GM18873 (cell line): ENCODE measurements around the gene BOC.

Experiments
- ATAC-seq: cut with Tn5 transposase; IDR thresholded peaks from one replicate; pipeline ENCODE4 v1.9.1; 2021; ENCODE audit warnings: mild to moderate bottlenecking, moderate library complexity, moderate number of reproducible peaks; ENCODE audit not compliant: unreplicated experiment, low FRiP score

Gene BOC

DNA sequence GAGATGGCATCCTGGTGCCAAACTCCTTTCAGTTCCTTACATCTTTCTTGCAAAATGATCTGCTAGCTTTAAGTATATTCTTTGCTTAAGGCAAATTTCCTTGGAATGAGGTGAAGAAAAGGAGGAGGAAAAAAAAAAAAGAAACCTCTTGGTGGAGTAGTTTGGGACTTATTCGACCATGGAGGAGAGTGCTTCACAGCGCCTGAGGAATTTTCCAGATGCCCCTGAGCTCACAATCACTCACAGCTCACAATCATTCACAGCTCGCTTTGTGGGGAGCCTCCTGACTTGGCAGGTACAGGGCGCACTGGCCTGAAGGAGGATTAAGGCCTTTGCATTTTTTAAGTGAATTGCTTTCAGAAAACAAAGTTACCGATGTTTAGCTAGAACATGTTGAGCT, 53.9 kb downstream of the BOC start:
- ATAC-seq: no peak

DNA sequence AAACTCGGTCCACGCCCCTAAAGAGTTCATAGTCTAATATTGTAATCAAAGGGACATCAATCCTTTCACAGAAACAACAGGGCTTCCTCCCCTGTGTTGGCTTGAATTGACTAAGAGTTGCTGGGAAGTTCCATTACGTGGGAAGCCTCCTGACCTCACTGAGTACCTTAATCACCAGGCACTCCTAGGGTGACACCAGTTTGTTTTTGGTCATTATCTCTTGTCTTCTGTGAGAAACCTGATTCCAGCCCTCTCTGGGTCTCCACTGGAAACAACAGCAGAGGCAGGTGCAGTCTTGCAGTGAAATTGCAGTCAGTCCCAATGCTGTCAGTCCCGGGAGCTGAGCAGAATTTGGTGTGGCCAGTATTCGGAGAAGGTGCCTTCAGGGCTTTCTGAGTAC, 55.4 kb downstream of the BOC start:
- no peak for ATAC-seq

DNA sequence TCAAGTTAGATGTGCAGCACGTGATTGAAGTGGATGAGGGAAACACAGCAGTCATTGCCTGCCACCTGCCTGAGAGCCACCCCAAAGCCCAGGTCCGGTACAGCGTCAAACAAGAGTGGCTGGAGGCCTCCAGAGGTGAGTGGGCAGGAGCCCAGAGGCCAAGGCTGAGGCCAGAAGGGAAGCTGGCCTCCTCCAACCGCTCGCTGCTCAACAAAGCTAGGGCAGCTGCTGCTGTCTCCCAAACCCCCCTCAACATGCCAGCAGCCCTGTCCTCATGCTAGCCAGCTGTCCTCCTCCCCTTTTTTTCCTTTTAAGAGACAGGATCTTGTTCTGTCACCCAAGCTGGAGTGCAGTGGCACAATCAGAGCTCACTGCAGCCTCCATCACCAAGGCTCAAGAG, 57.0 kb downstream of the BOC start:
- no peak for ATAC-seq

DNA sequence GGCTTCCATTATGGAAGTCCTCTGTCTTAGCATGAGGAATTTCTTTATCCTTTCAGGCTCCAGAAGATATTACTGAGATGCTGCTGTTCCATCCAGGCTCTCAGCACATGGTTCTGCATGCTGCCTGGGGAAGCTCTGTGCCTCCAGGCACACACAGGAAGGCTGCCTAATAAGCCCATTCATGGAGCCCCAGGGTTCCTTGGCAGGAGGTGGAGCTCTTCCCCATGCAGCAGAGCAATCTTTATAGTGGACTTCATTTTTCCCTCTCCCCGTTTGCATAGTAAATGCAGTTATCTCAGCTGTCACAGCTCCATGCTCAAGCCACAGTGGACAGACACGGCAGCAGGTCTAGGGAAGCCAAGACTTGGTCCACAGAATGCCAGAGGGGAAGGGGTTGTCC, 57.6 kb downstream of the BOC start:
- ATAC-seq: no peak

DNA sequence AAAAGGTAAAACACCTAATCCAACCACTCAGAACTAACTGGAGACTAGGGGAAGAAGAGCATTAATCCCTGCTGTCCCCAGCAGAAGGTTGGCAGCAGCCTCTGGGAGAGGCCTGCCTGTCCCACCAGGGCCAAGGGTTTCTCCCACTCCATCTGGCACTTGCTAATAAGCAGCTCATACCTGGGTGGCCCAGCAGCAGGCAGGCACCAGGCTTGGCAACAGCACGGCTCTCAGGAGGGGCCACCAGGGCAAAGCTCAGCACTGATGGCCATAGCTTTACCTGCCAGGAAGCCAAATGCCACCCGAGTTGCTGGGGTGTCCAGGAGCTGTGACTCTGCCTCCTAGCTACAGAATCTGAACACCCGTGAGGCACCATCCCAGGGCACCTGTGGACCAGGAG, 58.3 kb downstream of the BOC start:
- no peak for ATAC-seq

DNA sequence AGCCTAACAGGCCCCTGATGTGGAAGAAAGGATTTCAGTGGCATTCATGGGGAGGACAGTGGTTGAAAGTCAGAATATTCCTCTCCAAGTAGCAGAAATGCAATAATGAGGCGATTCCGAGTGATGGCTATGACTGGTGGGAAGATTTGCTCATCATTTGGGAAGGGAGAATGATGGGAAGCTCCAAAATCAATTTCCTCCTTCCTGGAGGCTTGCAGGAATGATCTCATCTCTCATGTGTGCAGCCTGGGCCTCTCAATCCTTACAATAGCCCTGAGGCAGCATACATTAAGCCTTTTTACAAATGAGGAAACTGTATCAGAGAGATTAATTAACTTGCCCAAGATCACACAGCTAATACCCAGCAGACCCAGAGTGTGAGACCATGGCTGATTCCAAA, 58.7 kb downstream of the BOC start:
- no peak for ATAC-seq

DNA sequence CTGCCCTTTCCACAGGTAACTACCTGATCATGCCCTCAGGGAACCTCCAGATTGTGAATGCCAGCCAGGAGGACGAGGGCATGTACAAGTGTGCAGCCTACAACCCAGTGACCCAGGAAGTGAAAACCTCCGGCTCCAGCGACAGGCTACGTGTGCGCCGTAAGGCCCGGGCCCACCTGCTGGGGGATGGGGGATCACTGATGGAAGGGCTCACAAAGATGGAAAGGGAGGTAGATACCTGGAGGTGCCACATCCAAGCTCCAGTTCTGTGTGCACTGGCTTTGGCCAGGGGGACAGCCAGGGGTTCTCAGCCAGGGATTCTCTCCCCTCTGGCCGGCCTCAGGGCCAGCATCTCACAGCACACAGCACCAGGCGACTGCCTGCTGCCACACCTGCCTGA, 59.4 kb downstream of the BOC start:
- no peak for ATAC-seq

DNA sequence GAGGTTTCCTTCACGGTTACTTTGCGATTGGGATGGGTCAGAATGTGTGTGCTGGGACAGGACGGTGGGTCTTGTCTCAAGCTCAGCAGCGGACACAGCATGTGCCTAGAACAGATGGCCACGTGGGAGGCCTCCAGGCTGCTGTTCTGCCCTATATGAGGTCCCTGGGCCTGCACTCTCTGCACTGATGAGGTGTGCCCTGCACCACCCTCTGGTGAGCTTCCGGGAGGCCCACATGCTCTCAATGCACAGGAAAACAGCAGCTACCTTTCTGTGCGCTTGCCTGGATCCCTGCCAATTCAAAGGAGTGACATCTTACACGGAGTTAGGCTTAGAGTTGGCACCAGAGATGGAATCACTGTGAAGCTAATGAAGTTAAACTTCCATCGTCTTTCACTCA, 59.8 kb downstream of the BOC start:
- ATAC-seq: no peak

DNA sequence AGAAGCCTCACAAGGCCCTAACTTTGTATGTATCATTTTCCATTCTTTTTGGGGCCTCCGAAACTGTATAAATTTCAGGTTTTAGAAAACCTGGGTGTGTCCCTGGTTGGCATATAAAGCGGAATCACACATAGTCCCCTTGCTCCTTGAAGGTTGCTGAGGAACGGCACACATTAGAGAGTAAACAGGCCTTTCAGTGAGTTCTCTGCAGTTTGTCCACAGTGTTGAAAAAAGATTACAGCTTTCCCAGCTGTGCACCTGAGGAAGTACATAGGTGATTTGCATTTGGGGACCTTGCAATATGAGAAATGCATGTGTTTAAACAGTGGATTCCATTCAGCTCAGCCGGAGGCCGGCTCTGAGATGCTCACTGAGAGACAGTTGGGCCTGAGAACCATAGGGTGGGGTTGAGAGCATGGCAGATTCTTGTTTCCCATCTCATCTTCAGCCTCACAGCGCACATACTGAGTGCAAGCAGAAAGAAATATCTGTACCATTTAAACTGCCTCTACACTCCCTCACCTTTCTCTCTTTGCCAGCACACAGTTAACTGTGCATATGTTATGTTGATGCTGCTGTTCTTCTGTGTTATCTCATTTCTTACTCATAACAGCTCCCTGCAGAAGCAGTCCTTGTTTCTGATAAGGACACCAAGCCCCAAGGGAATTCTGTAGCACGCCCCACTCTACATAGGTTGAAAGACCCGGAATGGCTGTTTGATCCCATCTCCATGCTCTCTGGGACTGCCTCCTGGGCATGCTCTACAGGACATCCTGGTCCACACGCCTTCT, 60.4 kb downstream of the BOC start:
- ATAC-seq: no peak

DNA sequence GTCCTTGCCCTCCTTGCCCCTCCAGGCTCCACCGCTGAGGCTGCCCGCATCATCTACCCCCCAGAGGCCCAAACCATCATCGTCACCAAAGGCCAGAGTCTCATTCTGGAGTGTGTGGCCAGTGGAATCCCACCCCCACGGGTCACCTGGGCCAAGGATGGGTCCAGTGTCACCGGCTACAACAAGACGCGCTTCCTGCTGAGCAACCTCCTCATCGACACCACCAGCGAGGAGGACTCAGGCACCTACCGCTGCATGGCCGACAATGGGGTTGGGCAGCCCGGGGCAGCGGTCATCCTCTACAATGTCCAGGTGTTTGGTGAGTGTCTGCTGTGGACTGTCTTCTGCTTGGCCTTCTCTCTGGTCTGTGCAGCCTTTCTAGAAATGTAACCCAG, 61.0 kb downstream of the BOC start:
- no peak for ATAC-seq

DNA sequence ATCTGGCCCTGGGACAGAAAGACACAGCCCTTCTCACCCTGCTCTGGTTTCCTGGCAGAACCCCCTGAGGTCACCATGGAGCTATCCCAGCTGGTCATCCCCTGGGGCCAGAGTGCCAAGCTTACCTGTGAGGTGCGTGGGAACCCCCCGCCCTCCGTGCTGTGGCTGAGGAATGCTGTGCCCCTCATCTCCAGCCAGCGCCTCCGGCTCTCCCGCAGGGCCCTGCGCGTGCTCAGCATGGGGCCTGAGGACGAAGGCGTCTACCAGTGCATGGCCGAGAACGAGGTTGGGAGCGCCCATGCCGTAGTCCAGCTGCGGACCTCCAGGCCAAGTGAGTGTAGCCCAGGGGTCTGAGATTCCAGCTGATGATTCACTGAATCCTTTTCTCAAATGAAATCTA, 61.7 kb downstream of the BOC start:
- no peak for ATAC-seq

DNA sequence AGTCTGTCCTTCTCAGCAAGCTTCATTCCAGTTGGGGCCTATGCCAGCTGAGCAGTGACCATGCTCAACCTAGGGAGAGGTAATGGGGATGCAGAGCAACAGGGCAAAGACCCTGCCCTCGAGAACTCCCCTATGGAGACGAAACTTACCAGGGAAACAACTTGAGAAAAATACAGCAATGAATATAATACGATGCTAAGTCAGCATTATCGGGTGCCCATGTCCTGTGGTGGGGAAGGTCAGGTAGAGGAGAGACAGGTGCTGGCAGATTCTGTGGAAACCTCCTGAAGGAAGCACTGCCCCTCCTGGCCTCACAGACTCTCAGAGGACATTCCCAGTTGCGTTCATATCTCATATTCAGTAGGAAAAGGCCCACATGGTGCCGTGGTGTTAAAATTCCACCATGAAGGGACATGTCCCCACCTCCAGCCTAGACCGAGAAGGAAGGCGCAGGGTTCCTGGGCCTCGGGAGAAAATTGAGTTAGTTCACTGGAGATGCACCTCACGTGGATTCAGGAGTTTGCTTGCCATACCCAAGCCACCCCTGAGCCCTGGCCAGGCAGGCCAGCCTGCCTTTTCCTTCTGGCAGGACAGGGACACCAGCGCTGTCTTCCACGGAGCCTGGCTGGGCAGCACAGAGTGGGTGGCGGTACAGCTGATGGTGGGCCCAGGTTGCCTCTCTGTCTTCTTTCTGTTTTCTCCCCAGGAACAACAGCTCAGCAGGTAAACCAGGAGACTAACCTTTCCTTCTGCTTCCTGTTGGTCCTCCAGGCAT, 62.4 kb downstream of the BOC start:
- ATAC-seq: no peak

DNA sequence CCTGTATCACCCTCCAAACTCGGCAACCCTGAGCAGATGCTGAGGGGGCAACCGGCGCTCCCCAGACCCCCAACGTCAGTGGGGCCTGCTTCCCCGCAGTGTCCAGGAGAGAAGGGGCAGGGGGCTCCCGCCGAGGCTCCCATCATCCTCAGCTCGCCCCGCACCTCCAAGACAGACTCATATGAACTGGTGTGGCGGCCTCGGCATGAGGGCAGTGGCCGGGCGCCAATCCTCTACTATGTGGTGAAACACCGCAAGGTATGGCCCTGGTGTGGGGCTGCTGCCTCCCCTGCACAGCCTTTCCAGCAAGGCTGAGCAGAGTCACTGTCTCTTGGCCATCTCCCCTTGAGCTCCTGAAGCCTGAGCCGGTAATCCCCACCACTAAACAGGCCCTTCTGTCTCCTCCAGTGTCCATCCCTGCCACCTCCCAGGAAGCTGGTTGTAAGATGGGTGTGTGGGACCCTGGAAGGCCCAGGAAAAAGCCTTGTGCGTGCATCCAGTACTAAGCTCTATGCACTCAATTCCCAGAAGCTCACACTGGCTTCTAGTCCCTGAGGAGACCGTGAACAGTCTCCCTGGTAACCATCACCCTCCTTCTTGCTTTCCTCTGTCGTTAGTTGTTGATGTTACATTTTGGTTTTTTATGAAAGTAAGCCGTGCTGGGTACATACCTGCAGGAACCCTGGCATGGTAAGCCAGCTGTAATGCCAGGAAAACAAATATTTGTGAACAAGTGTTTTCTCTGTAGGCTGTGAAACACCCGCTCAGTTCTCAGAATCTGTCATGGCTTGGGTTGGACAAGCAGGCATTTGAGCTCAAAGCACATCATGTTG, 63.3 kb downstream of the BOC start:
- no peak for ATAC-seq

DNA sequence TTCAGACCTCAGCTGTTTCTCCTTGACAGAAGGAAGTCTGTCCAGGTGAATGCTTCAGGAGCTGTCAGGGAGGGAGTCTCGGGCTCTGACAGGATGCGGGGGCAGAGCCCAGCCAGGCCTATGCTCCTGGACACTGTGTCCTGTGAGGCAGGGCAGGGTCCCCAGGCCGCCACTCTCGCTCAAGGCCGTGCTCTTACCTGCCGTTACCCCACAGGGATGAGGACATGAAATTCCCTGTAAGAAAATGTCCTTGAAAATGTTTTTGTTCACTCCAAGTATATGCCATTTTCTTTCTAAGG, 63.9 kb downstream of the BOC start:
- no peak for ATAC-seq

DNA sequence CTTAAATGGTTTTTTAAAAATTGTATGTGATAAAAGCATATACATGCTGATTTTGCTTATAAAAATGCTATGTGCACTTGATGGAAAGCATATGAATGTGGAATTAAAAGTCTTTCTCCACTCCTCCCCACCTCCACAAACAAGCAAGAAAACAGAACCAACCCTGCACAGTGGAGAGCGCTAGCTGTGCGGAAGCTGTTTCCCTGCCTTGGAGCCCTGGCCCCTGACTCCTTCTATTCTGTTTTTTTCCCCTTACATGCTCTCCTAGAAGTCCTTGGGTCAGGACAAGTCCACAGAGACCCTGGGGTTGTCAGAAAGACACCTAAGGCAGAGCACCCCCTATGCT, 64.2 kb downstream of the BOC start:
- no peak for ATAC-seq

DNA sequence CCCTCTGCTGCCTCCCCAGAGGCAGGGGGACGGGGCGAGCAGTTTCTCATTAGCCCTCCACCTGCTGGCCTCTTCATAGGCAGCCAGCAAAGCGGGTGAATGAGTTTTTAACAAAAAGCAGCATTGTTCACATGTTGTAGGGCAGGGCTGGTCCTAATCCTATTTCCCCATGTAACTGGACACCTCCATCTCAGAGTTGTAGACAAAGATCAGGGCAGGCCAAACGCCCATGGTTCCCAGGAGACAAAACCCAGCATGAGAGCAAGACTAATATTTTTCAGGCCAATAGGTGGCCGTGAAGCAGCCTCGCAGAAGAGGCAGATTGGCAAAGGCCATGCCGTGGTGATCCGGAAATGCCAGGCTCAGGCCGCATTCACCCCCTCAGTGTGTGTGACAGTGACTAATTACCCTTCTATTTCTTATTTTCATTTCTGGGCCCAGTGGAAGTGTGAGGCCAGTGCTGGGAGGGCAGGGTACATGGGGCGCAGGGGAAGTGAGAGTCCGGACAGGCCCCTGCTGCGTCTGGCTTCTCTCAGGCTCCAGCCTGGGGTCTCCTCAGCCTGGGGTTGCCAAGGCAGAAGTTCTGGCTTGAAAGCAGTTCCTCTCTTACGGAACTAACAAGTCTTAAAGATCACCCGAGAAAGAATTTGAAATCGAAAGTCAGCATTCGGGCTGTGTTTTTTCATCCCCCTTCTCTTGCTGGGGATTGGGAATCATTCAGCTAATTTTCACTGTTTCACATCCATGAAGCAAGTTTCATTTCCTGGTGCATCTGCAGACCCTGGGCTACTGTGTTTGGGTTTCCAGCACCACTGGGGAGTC, 64.8 kb downstream of the BOC start:
- ATAC-seq: peak; percentile 71

DNA sequence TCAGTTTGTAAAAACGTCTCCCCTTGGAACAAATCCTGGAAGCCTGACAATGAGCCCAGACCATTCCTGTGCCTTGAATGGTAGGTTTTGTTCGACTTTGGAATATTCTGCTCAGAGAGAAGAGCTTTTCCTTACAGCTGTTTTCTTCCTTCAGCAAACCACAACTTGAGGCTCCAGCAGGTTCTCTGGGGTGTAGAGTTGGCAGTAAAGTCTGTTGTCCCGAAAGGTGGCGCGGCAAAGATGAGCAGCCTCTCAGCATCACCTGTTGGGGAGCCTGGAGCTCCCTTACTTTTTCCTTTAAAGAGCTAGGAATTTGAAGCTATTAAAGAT, 65.4 kb downstream of the BOC start:
- ATAC-seq: no peak

DNA sequence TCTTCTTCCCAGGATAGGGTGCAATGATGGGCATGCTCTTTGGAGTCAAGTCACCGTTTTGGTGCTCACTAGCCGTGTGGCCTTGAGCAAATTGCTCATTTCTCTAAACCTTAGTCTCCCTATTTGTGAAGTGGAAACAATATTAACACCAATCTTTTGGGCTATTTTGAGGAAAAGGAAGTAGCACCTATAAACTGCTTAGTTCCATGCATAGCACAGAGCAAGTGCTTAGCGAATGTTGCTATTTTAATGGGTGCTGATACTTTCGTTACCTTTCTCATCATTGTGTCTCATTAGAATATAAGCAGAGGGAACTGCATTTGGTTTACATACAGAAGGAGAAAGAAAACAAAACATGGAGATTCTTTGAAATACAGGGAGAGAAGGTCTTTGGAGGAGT, 66.1 kb downstream of the BOC start:
- ATAC-seq: no peak

DNA sequence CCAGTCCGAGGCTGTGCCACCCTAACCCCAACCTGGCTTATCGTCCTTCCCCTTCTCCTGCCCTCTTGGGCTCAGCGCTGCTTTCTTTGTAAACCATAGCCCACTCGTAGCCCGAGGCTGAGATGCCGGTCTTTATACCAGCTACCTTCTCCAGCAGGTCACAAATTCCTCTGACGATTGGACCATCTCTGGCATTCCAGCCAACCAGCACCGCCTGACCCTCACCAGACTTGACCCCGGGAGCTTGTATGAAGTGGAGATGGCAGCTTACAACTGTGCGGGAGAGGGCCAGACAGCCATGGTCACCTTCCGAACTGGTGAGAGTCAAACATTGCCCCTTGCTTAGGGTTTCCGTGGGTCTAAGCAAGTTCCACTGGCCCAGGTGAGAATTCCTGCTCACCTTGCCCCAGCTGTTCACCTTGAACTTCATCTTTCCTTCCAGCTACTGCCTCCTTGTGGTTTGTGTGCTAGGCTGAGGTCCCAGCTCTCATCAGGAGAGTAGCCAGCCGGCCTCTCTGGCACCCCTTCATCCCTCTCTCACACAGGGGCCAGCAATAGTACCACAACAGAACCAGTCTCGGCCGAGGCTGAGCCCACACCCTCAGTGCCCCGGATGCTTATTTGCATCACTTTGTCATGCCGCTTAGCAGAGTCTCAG, 66.7 kb downstream of the BOC start:
- ATAC-seq: no peak

DNA sequence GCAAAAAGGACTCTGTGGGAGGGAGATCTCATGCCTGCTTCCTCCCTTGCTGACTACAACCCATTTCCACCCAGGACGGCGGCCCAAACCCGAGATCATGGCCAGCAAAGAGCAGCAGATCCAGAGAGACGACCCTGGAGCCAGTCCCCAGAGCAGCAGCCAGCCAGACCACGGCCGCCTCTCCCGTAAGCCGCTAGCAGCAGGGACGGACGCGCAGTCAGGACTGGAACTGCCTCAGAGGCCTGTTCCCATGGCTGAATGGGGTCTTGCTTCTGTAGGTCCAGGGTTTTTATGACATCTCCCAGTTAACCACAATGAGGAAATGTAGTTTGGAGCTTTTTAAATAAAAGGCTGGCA, 67.2 kb downstream of the BOC start:
- ATAC-seq: no peak
